Measurements from ENCODE around the gene SETD3. TPM values are rescaled to one million over a fixed set of nuclear protein-coding genes. Genes with fewer than 3 reads are reported as not detected.

Gene SETD3
- total and polyA plus RNA-seq, 2 donors (not counting 1 experiment from before 2014, with no cell fraction given), result 11.0 to 32.1 TPM

GRCh38 chr14:99522025-99522401 lies 41.4 kb upstream of the SETD3 start:
- Histone ChIP-seq H3K9me3 (ENCODE audit: control extremely low read depth in 1 of 3, control insufficient read depth in 2 of 3, insufficient read depth in 1 of 3, low read length in 2 of 3) (no peaks in the 10 kb centered on the region), H3K4me1 (ENCODE audit: control insufficient read depth in 2 of 2, insufficient read depth in 2 of 2, low read length in 2 of 2) (no peaks in the 10 kb centered on the region), H4K20me1 (ENCODE audit: control insufficient read depth, insufficient read depth, low read length, poor library complexity, severe bottlenecking) (no peaks in the 10 kb centered on the region), H3K79me2 (ENCODE audit: control insufficient read depth, insufficient read depth, low read length) (no peaks in the 10 kb centered on the region), H3K27ac (ENCODE audit: low read length in 2 of 2) (no peak overlapping the region), H3K36me3 (replicated peaks in 1 of 2; ENCODE audit: control extremely low read depth in 1 of 2, control insufficient read depth in 1 of 2, extremely low read depth in 1 of 2, insufficient read depth in 2 of 2, low read length in 1 of 2) (no peaks in the 10 kb centered on the region), H3K27me3 (replicated peaks in 1 of 4; ENCODE audit: control extremely low read depth in 1 of 4, control insufficient read depth in 3 of 4, insufficient read depth in 4 of 4, low read length in 3 of 4) (no peaks in the 10 kb centered on the region), H2AFZ (ENCODE audit: insufficient read depth, low read depth, low read length, poor library complexity, severe bottlenecking) (no peak overlapping the region), H3K4me2 (replicated peaks; ENCODE audit: low read depth, low read length, poor library complexity, severe bottlenecking) (no peak overlapping the region), H3K9ac (ENCODE audit: low read length) (no peak overlapping the region), H3K4me3 (ENCODE audit: control extremely low read depth in 1 of 5, extremely low read depth in 1 of 5, insufficient read depth in 1 of 5, low read depth in 2 of 5, low read length in 4 of 5) (no peak overlapping the region)
- ATAC-seq (ENCODE audit: low read depth), result no peak
- Mint-ChIP-seq H3K27ac (no peak overlapping the region), H3K4me3 (no peak overlapping the region), H3K4me1 (no peaks in the 10 kb centered on the region), H3K9me3 (ENCODE audit: insufficient read depth) (no peaks in the 10 kb centered on the region), H3K27me3 (no peaks in the 10 kb centered on the region)
- TF ChIP-seq CTCF (IDR thresholded peaks at IDR 0.05) (no peak), EZH2 (IDR thresholded peaks at IDR 0.05; ENCODE audit: borderline replicate concordance, insufficient read depth, low read depth, low read length, poor library complexity, severe bottlenecking) (no peak)
- no peak for DNase-seq
- WGBS (ENCODE audit: insufficient coverage), result 94% methylated on average over 7 of the region's 18 CpGs
- POLR2A ChIA-PET, result no interaction called here
- intact Hi-C loops (cut with micrococcal nuclease), result no loop called here
- CTCF ChIA-PET, result no interaction called here

DNA sequence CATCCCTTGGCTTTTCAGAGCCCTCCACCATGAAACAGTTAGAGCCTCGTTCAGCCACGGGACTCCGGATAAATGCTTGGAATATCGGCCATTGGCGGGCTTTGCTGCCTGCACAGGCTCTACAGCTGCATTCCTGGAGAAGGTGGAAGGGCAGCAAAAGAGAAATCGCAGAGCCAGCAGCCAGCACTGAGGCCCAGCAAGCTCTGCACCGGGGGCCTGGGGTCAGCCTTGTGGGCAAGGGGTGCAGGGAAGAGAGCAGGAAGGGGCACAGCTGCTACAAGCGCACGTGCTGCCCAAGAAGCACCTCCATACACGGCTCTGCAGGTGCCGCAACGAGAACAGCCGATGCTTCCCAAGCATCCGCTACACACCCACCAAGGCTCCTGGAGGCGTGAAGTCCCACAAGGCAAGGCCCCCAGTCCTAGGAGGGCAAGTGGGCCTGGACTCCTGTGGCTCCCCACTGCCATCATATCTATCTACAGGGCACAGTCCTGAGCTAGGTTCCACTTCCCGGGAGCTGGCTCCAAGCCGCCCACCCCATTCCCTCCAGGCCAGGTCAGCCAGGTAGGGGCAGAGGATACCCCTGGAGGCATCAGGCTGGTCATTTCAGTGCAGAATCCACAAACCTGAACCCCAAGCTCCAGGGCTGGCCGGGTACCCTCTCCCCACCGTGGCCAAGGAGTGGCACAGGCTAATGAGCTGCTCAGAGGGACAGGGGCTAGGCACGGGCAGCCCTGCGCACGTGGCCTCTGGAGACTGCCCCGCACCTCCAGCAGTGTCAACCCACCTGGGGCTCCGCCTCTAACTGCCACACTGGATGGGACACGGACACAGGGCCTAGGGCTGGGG lies 40.7 kb upstream of the SETD3 start:
- ChIA-PET CTCF (interaction anchor here (0.9 kb wide), 1 partner anchor 107 kb away, joined by 3 read pairs; no protein-coding TSS in a partner anchor), POLR2A (no interaction called here)
- no peak overlapping the region for H3K9ac ChIP-seq (ENCODE audit: low read length)
- no peak for TF ChIP-seq EZH2 (IDR thresholded peaks at IDR 0.05; ENCODE audit: borderline replicate concordance, insufficient read depth, low read depth, low read length, poor library complexity, severe bottlenecking)
- H2AFZ ChIP-seq (ENCODE audit: insufficient read depth, low read depth, low read length, poor library complexity, severe bottlenecking), result no peak overlapping the region
- no peaks in the 10 kb centered on the region for H3K9me3 Mint-ChIP-seq (ENCODE audit: insufficient read depth)
- no peak overlapping the region for H3K27ac ChIP-seq (ENCODE audit: low read length in 2 of 2)
- no peak overlapping the region for H3K4me3 ChIP-seq (ENCODE audit: control extremely low read depth in 1 of 5, extremely low read depth in 1 of 5, insufficient read depth in 1 of 5, low read depth in 2 of 5, low read length in 4 of 5)
- no peaks in the 10 kb centered on the region for H4K20me1 ChIP-seq (ENCODE audit: control insufficient read depth, insufficient read depth, low read length, poor library complexity, severe bottlenecking)
- H3K4me1 ChIP-seq (ENCODE audit: control insufficient read depth in 2 of 2, insufficient read depth in 2 of 2, low read length in 2 of 2), result no peaks in the 10 kb centered on the region
- H3K9me3 ChIP-seq (ENCODE audit: control extremely low read depth in 1 of 3, control insufficient read depth in 2 of 3, insufficient read depth in 1 of 3, low read length in 2 of 3), result no peaks in the 10 kb centered on the region
- no peaks in the 10 kb centered on the region for H3K27me3 ChIP-seq (replicated peaks in 1 of 4; ENCODE audit: control extremely low read depth in 1 of 4, control insufficient read depth in 3 of 4, insufficient read depth in 4 of 4, low read length in 3 of 4)
- no peak overlapping the region for H3K4me3 Mint-ChIP-seq
- H3K4me2 ChIP-seq (replicated peaks; ENCODE audit: low read depth, low read length, poor library complexity, severe bottlenecking), result no peak overlapping the region
- no peak overlapping the region for H3K27ac Mint-ChIP-seq
- no peaks in the 10 kb centered on the region for H3K27me3 Mint-ChIP-seq
- DNase-seq, result no peak
- intact Hi-C loops (cut with micrococcal nuclease), result no loop called here
- H3K79me2 ChIP-seq (ENCODE audit: control insufficient read depth, insufficient read depth, low read length), result no peaks in the 10 kb centered on the region
- no peak for ATAC-seq (ENCODE audit: low read depth)
- WGBS (ENCODE audit: insufficient coverage), result 95% methylated on average over 25 of the region's 25 CpGs
- no peaks in the 10 kb centered on the region for H3K36me3 ChIP-seq (replicated peaks in 1 of 2; ENCODE audit: control extremely low read depth in 1 of 2, control insufficient read depth in 1 of 2, extremely low read depth in 1 of 2, insufficient read depth in 2 of 2, low read length in 1 of 2)
- H3K4me1 Mint-ChIP-seq, result no peaks in the 10 kb centered on the region
